Left hindlimb (tissue), 1 donor: Measurements from ENCODE around the gene PASK.
A peak's percentile ranks its signal among the peaks of the same experiment; 100 is the strongest.
"Not testable (repeated sequence)": the region's sequence is repeated elsewhere in the genome, so short reads cannot be mapped to it uniquely, and the experiment has no call there.

Experiments used
- DNase-seq: peaks from one replicate; pipeline ENCODE4 v3.0.0-alpha.2; 2018

Gene PASK

GRCh38 chr2:241102239-241102803 is 47.0 kb downstream of the PASK start, which contains the start of gene MTERF4:
Gene MTERF4 (minus strand): TSS chr2:241102287. CDS start chr2:241102273, 14 bp downstream.
- DNase-seq, result peak; percentile 90

- no peak for DNase-seq
Measured at GRCh38 chr2:241099246-241099645, 50.0 kb downstream of the PASK start.

GRCh38 chr2:241096979-241097378 is 52.3 kb downstream of the PASK start:
- no peak for DNase-seq

- no peak for DNase-seq
Measured at GRCh38 chr2:241095594-241096290, 53.5 kb downstream of the PASK start.

- no peak for DNase-seq
Measured at GRCh38 chr2:241094924-241095420, 54.3 kb downstream of the PASK start.

- no peak for DNase-seq
Measured at GRCh38 chr2:241094172-241094571, 55.1 kb downstream of the PASK start.

GRCh38 chr2:241093133-241093781 is 56.0 kb downstream of the PASK start:
- DNase-seq, result not testable (repeated sequence)

- DNase-seq, result no peak
Measured at GRCh38 chr2:241092677-241093076, 56.6 kb downstream of the PASK start.

GRCh38 chr2:241091734-241092445 is 57.4 kb downstream of the PASK start:
- no peak for DNase-seq

- DNase-seq, result no peak
Measured at GRCh38 chr2:241091201-241091600, 58.1 kb downstream of the PASK start.

- no peak for DNase-seq
Measured at GRCh38 chr2:241088791-241089732, 60.2 kb downstream of the PASK start.

- DNase-seq, result no peak
Measured at GRCh38 chr2:241088376-241088775, 60.9 kb downstream of the PASK start.

- DNase-seq, result no peak
Measured at GRCh38 chr2:241087420-241088268, 61.6 kb downstream of the PASK start.

- DNase-seq, result no peak
Measured at GRCh38 chr2:241084856-241085444, 64.3 kb downstream of the PASK start.

GRCh38 chr2:241083091-241083415 is 66.2 kb downstream of the PASK start:
- no peak for DNase-seq

GRCh38 chr2:241082341-241083090 is 66.8 kb downstream of the PASK start:
- DNase-seq, result no peak

- no peak for DNase-seq
Measured at GRCh38 chr2:241081643-241082340, 67.5 kb downstream of the PASK start.

GRCh38 chr2:241081190-241081642 is 68.1 kb downstream of the PASK start:
- no peak for DNase-seq
